Gastrocnemius medialis (tissue), 4 donors: ENCODE data around the gene VPS54. TPM values are rescaled to one million over a fixed set of nuclear protein-coding genes. Genes with fewer than 3 reads are reported as not detected.

Experiments
- ATAC-seq, 2 donors: fragments of 150-250 bp; one replicate each; pipeline ENCODE4 v1.9.1; 2016
- DNase-seq, 2 donors: peaks; one replicate each; pipeline ENCODE4 v3.0.0-alpha.2; 2019
- H3K27ac ChIP-seq, 4 donors: fragments of 200-600 bp; sonication (generic); 1 replicate in 1 of 4; 2 replicates in 3 of 4; pipeline ENCODE4 v1.5.1; 2016 to 2018; ENCODE audit warnings: mild to moderate bottlenecking in 2 of 4, moderate library complexity in 1 of 4
- H3K27me3 ChIP-seq, 3 donors: fragments of 200-600 bp; sonication (generic) in 2 of 3; 1 replicate in 1 of 3; 2 replicates in 2 of 3; pipeline versions ENCODE4 v1.5.1 to v1.6.0; 2016 to 2019; ENCODE audit warnings: mild to moderate bottlenecking in 1 of 3, moderate library complexity in 1 of 3
- H3K36me3 ChIP-seq, 2 donors: fragments of 200-600 bp; sonication (generic) in 1 of 2; one replicate each; pipeline ENCODE4 v1.5.1; 2017 to 2018
- H3K4me1 ChIP-seq, 2 donors: fragments of 200-600 bp; sonication (generic) in 1 of 2; one replicate each; pipeline ENCODE4 v1.5.1; 2016 to 2017; ENCODE audit warnings: mild to moderate bottlenecking in 2 of 2
- H3K4me3 ChIP-seq, 4 donors: fragments of 200-600 bp; sonication (generic) in 3 of 4; 1 replicate in 1 of 4; 2 replicates in 3 of 4; pipeline ENCODE4 v1.5.1; 2016 to 2019; ENCODE audit warnings: mild to moderate bottlenecking in 2 of 4
- H3K9me3 ChIP-seq, 3 donors: fragments of 200-600 bp; sonication (generic) in 2 of 3; 1 replicate in 1 of 3; 2 replicates in 2 of 3; pipeline ENCODE4 v1.5.1; 2016 to 2019
- POLR2A ChIP-seq, 2 donors: fragments of 450-650 bp; IDR thresholded peaks; one replicate each; pipeline ENCODE4 v1.6.1; 2017; ENCODE audit warnings: antibody characterized with exemption in 2 of 2, mild to moderate bottlenecking in 2 of 2, moderate library complexity in 2 of 2
- in situ Hi-C, 4 donors: fragments of 200-750 bp; cut with MboI; loops; one replicate each; pipeline versions ENCODE4 v1.15.0 to v1.8.0; 2017; ENCODE audit warnings: low sequenced_read_pairs in 4 of 4
- intact Hi-C: fragments of 100-400 bp; cut with DNase I; formaldehyde crosslinking; loops from one replicate; pipeline ENCODE4 v1.15.1; 2023; ENCODE audit warnings: low total_unique reads
- total RNA-seq, 4 donors: library from RNA; depleted of rRNA; stranded (reverse); fragments of >200 nt; gene quantifications; one replicate each; pipeline versions ENCODE4 v1.1.0 to v1.2.3, GENCODE V29; 2016
- TF ChIP-seq, protein P1 (sequence below), 5 experiments: fragments of 450-650 bp in 3 of 5; fragments of 200-600 bp in 2 of 5; sonication (generic) in 2 of 5; IDR thresholded peaks in 4 of 5; conservative IDR thresholded peaks in 1 of 5; 1 replicate in 4 of 5; 2 replicates in 1 of 5; pipeline ENCODE4 v1.5.1; 2016 to 2019; ENCODE audit warnings: antibody characterized with exemption in 5 of 5, mild to moderate bottlenecking in 3 of 5, moderate library complexity in 3 of 5

VPS54 gene
- total RNA-seq, 4 donors from 2014 or later = 7.9 to 12.4 (median 9.8) TPM

DNA sequence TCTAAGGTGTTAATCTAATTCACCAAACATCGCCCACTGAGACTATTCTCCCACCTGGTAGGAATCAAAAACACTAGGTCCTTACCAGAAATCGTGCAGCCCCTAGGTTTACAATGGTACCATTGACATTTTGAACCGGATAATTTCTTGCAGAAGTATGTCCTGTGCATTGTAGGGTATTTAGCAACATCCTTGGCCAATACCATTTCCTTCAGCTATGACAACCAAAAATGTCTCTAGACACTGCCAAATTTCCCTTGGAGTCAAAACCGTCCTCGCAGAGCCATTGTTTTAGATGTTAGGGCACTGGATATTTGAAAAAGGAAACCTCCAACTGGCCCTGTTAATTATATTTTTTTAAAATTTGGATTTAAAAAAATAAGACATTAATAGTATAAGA is 3.8 kb downstream of the VPS54 start:
- no peak for TF ChIP-seq POLR2A (IDR thresholded peaks at IDR 0.05)
- TF ChIP-seq, protein P1, sequence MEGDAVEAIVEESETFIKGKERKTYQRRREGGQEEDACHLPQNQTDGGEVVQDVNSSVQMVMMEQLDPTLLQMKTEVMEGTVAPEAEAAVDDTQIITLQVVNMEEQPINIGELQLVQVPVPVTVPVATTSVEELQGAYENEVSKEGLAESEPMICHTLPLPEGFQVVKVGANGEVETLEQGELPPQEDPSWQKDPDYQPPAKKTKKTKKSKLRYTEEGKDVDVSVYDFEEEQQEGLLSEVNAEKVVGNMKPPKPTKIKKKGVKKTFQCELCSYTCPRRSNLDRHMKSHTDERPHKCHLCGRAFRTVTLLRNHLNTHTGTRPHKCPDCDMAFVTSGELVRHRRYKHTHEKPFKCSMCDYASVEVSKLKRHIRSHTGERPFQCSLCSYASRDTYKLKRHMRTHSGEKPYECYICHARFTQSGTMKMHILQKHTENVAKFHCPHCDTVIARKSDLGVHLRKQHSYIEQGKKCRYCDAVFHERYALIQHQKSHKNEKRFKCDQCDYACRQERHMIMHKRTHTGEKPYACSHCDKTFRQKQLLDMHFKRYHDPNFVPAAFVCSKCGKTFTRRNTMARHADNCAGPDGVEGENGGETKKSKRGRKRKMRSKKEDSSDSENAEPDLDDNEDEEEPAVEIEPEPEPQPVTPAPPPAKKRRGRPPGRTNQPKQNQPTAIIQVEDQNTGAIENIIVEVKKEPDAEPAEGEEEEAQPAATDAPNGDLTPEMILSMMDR (IDR thresholded peaks at IDR 0.05 in 4 of 5, conservative IDR thresholded peaks at IDR 0.05 in 1 of 5) = no peak
- H3K4me3 ChIP-seq = no peak overlapping the region
- ATAC-seq (no peak), DNase-seq (no peak)
- no peaks in the 10 kb centered on the region for H3K9me3 ChIP-seq
- H3K27me3 ChIP-seq = no peaks in the 10 kb centered on the region
- intact Hi-C loops = loop anchor here (5.0 to 10.0 kb wide), 2 partner anchors 173 to 421 kb away; partner anchors contain the start of gene UGP2
- in situ Hi-C loops = no loop called here
- peaks cover 44 to 46% of the 10 kb centered on the region in 2 donors for H3K4me1 ChIP-seq
- no peaks in the 10 kb centered on the region for H3K36me3 ChIP-seq
- H3K27ac ChIP-seq = peak overlapping the region in 1 of 4 donors; percentile 13

- Histone ChIP-seq H3K27ac (no peak overlapping the region), H3K4me1 (peaks cover 38 to 41% of the 10 kb centered on the region in 2 donors), H3K27me3 (no peaks in the 10 kb centered on the region), H3K9me3 (no peaks in the 10 kb centered on the region), H3K36me3 (no peaks in the 10 kb centered on the region), H3K4me3 (no peak overlapping the region)
- no peak for DNase-seq
- TF ChIP-seq POLR2A (IDR thresholded peaks at IDR 0.05) = no peak
- TF ChIP-seq, protein P1 (IDR thresholded peaks at IDR 0.05 in 4 of 5, conservative IDR thresholded peaks at IDR 0.05 in 1 of 5) = no peak
- ATAC-seq = no peak
- intact Hi-C loops (loop anchor here (5.0 to 10.0 kb wide), 2 partner anchors 172 to 420 kb away; partner anchors contain the start of gene UGP2), in situ Hi-C loops (no loop called here)
These were observed 4.6 kb downstream of the VPS54 start for GRCh38 chr2:64014628-64015027.

- in situ Hi-C loops = no loop called here
- Histone ChIP-seq H3K27me3 (no peaks in the 10 kb centered on the region), H3K36me3 (no peaks in the 10 kb centered on the region), H3K4me3 (no peak overlapping the region), H3K4me1 (peaks cover 36 to 40% of the 10 kb centered on the region in 2 donors), H3K27ac (no peak overlapping the region), H3K9me3 (no peaks in the 10 kb centered on the region)
- intact Hi-C loops = loop anchor here (10.0 kb wide), 1 partner anchor 418 kb away; no protein-coding TSS in a partner anchor
- ATAC-seq = no peak
- DNase-seq = no peak
- TF ChIP-seq, protein P1 (IDR thresholded peaks at IDR 0.05 in 4 of 5, conservative IDR thresholded peaks at IDR 0.05 in 1 of 5) = no peak
- no peak for TF ChIP-seq POLR2A (IDR thresholded peaks at IDR 0.05)
These were observed 6.2 kb downstream of the VPS54 start for GRCh38 chr2:64013053-64013452.

DNA sequence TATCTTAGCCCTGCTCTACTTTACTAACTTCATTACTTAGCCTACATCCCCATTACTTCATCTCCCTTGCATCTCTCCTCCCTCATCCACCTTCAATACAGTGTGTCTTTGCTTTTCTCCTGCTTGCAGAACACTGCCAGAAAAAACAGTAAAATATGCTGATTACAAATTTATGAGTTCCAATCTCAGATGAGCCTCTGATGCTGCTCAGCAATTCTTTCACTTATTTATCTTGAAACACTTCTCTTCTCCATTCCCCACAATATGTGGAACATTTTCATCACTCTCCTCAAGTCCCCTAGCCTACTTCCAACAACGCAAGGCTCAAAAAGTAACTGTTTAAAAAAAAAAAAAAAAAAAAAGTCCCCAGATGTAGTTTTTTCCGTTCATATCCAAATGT is 7.1 kb downstream of the VPS54 start:
- H3K27ac ChIP-seq = no peak overlapping the region
- intact Hi-C loops (loop anchor here (10.0 kb wide), 1 partner anchor 417 kb away; no protein-coding TSS in a partner anchor), in situ Hi-C loops (no loop called here)
- no peaks in the 10 kb centered on the region for H3K9me3 ChIP-seq
- no peaks in the 10 kb centered on the region for H3K36me3 ChIP-seq
- no peaks in the 10 kb centered on the region for H3K27me3 ChIP-seq
- DNase-seq (no peak), ATAC-seq (no peak)
- no peak for TF ChIP-seq POLR2A (IDR thresholded peaks at IDR 0.05)
- TF ChIP-seq, protein P1 (IDR thresholded peaks at IDR 0.05 in 4 of 5, conservative IDR thresholded peaks at IDR 0.05 in 1 of 5) = no peak
- H3K4me1 ChIP-seq = peaks cover 31 to 32% of the 10 kb centered on the region in 2 donors
- no peak overlapping the region for H3K4me3 ChIP-seq
